Naive thymus-derived CD4-positive, alpha-beta T cell (primary cell): Measurements from ENCODE around the gene GDPD3. TPM values are rescaled to one million over a fixed set of nuclear protein-coding genes. Genes with fewer than 3 reads are reported as not detected.

ENCODE experiments used
- ATAC-seq: fragments of 150-1000 bp; cut with Tn5 transposase; 2 replicates; pipeline ENCODE4 v1.10.0; 2021; ENCODE audit warnings: mild to moderate bottlenecking, moderate library complexity
- CTCF ChIA-PET: fragments of 350-600 bp; sonication (Branson Sonifier 250); formaldehyde crosslinking; loops from one replicate; lab custom pipeline; 2021; ENCODE audit warnings: antibody characterized with exemption; lab: Charles Lee
- POLR2A ChIA-PET: fragments of 350-600 bp; sonication (Branson Sonifier 250); formaldehyde crosslinking; loops from one replicate; lab custom pipeline; 2021; ENCODE audit warnings: antibody characterized with exemption, inconsistent platforms; lab: Charles Lee
- DNase-seq, 9 donors: peaks; one replicate each; pipeline versions ENCODE4 v3.0.0 to v3.0.0-alpha.2; 2020 to 2022; ENCODE audit warnings: mixed read lengths in 1 of 9
- H3K27ac ChIP-seq: one replicate; pipeline ENCODE4 v1.7.0; 2013; ENCODE audit warnings: mild to moderate bottlenecking, low read depth, low read length, moderate library complexity
- H3K27me3 ChIP-seq, 2 donors: one replicate each; pipeline ENCODE4 v1.7.0; 2013; ENCODE audit warnings: low read length in 2 of 2, mild to moderate bottlenecking in 2 of 2, moderate library complexity in 2 of 2; ENCODE audit not compliant: control insufficient read depth in 2 of 2, insufficient read depth in 2 of 2
- H3K36me3 ChIP-seq, 3 experiments: 1 replicate in 2 of 3; 2 replicates in 1 of 3; pipeline ENCODE4 v1.7.0; 2013; ENCODE audit warnings: low read length in 3 of 3, mild to moderate bottlenecking in 3 of 3, moderate library complexity in 1 of 3; ENCODE audit not compliant: insufficient read depth in 3 of 3, control insufficient read depth in 2 of 3
- H3K4me1 ChIP-seq, 2 donors: one replicate each; pipeline ENCODE4 v1.7.0; 2013; ENCODE audit warnings: low read length in 2 of 2, mild to moderate bottlenecking in 2 of 2, moderate library complexity in 1 of 2; ENCODE audit not compliant: control insufficient read depth in 2 of 2, insufficient read depth in 2 of 2
- H3K4me3 ChIP-seq: 2 replicates; pipeline ENCODE4 v1.7.0; 2013; ENCODE audit warnings: mild to moderate bottlenecking, low read length
- H3K9me3 ChIP-seq, 3 experiments: 1 replicate in 2 of 3; 2 replicates in 1 of 3; pipeline ENCODE4 v1.7.0; 2013; ENCODE audit warnings: low read length in 3 of 3; ENCODE audit not compliant: control insufficient read depth in 2 of 3
- H3K27ac Mint-ChIP-seq, 9 donors: one replicate each; pipeline ENCODE4 v1.8.0; 2020 to 2022; ENCODE audit warnings: mixed read lengths in 9 of 9, mild to moderate bottlenecking in 8 of 9, moderate library complexity in 5 of 9, inconsistent platforms in 2 of 9
- H3K27me3 Mint-ChIP-seq, 5 donors: one replicate each; pipeline ENCODE4 v1.8.0; 2021 to 2022; ENCODE audit warnings: mixed read lengths in 5 of 5, mild to moderate bottlenecking in 1 of 5
- H3K36me3 Mint-ChIP-seq, 5 donors: one replicate each; pipeline ENCODE4 v1.8.0; 2020 to 2022; ENCODE audit warnings: mixed read lengths in 5 of 5, mild to moderate bottlenecking in 3 of 5, inconsistent platforms in 1 of 5
- H3K4me1 Mint-ChIP-seq, 7 donors: one replicate each; pipeline ENCODE4 v1.8.0; 2020 to 2022; ENCODE audit warnings: mixed read lengths in 7 of 7, mild to moderate bottlenecking in 3 of 7, inconsistent platforms in 1 of 7
- H3K4me3 Mint-ChIP-seq, 10 donors: one replicate each; pipeline ENCODE4 v1.8.0; 2020 to 2022; ENCODE audit warnings: mild to moderate bottlenecking in 10 of 10, mixed read lengths in 10 of 10, moderate library complexity in 6 of 10, inconsistent platforms in 2 of 10
- H3K9me3 Mint-ChIP-seq, 11 donors: one replicate each; pipeline ENCODE4 v1.8.0; 2020 to 2022; ENCODE audit warnings: mixed read lengths in 11 of 11, mild to moderate bottlenecking in 4 of 11, inconsistent platforms in 1 of 11, moderate library complexity in 1 of 11
- intact Hi-C, 2 donors: fragments of 100-400 bp; cut with micrococcal nuclease; formaldehyde crosslinking; loops; one replicate each; pipeline ENCODE4 v1.15.1; 2023
- polyA plus RNA-seq, 2 donors: library from polyadenylated mRNA; unstranded; fragments of 300-500 nt; fragmentation: Illumina TruSeq; gene quantifications; one replicate each; pipeline ENCODE4 v1.2.3, GENCODE V29; 2021
- total RNA-seq, 6 experiments: library from RNA in 5 of 6; stranded (reverse) in 5 of 6; gene quantifications; 1 replicate in 5 of 6; 2 replicates in 1 of 6; pipeline ENCODE4 v1.2.3 and lab custom pipeline; 2021 to 2026

Gene GDPD3
- total and polyA plus RNA-seq, 7 experiments from 2014 or later, result 7.9 to 39.3 (median 12.3) TPM; not detected in 2

DNA sequence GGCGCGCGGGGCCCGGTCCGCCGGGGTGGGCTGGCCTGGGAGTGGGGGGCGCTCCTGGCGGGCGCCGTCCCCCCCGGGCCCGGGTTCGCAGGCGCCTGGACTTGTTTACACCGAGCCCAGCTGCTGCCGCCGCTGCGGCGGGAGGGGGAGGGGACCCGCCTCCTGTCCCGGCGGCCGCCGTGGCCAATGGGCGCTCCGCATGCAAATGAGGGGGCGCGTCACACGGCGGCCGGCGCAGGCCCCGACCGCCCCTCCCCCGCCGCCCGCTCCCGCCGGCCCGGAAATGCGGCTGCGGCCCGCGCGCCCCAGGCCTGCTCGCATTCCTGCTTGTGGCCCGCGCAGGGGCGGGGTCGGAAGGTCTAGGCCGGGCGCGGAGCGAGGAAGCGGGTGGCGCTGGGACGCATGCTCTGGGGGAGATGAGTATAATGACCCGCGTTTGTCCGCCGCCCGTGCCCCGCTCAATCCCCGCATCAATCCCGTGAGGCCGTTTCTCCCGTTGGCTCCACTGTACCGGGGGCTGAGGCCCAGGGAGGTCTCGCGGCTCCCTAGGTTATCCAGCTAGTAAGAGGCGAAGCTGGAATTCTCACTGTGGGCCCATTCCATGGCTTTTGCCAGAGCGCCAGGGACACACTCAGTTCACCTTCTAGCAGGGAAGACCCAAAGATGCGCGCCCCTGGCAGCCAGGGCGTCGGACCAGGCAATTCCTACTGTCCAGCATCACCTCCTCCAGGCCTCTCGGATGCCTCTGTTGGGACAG is 17.1 kb downstream of the GDPD3 start, which contains the start of gene YPEL3:
YPEL3 (minus strand) TSS at position 109 of the 757 bp plus-strand sequence. CDS start 731 bp downstream, outside the sequence.
- Mint-ChIP-seq H3K9me3 (peaks cover 0 to 43% (median 23%) of the 10 kb centered on the region in 11 donors), H3K27ac (peak within 1 kb of the TSS; percentile 90 to 96 (median 94)), H3K4me3 (peak within 1 kb of the TSS; percentile 80 to 96 (median 90)), H3K4me1 (peaks cover 27 to 46% (median 37%) of the 10 kb centered on the region in 7 donors), H3K27me3 (no peaks in the 10 kb centered on the region), H3K36me3 (peaks cover 8 to 43% (median 32%) of the 10 kb centered on the region in 5 donors)
- POLR2A ChIA-PET, result interaction anchor here (0.9 to 10.4 kb wide), 7 partner anchors 10 to 322 kb away, joined by 3 to 216 read pairs (median 8); partner anchors contain the start of genes ALDOA, CORO1A and PPP4C
- H3K4me3 ChIP-seq, result peak within 1 kb of the TSS; percentile 76
- H3K27me3 ChIP-seq, result no peaks in the 10 kb centered on the region
- peak within 1 kb of the TSS; percentile 78 for H3K27ac ChIP-seq
- peak; percentile 79 to 92 (median 88) for DNase-seq
- intact Hi-C loops, result loop anchor here (1.0 to 10.0 kb wide), 10 partner anchors 21 to 599 kb away; partner anchors contain the start of genes MAPK3 (in 2 of the 2), ALDOA (in 1 of the 2), CORO1A (in 1 of the 2) and FBRS (in 1 of the 2)
- peaks cover 4 to 27% (median 5%) of the 10 kb centered on the region in 3 experiments for H3K9me3 ChIP-seq
- peaks cover 30 to 34% of the 10 kb centered on the region in 2 donors for H3K4me1 ChIP-seq
- ATAC-seq, result peak; percentile 77
- peaks cover 4 to 12% (median 7%) of the 10 kb centered on the region in 3 experiments for H3K36me3 ChIP-seq
- CTCF ChIA-PET, result interaction anchor here (0.6 kb wide), 1 partner anchor 83 kb away, joined by 3 read pairs; no protein-coding TSS in a partner anchor

- Histone ChIP-seq H3K9me3 (peaks cover 4 to 27% (median 5%) of the 10 kb centered on the region in 3 experiments), H3K4me3 (peak overlapping the region; percentile 76), H3K36me3 (peaks cover 4 to 12% (median 7%) of the 10 kb centered on the region in 3 experiments), H3K27me3 (no peaks in the 10 kb centered on the region), H3K27ac (peak overlapping the region; percentile 78), H3K4me1 (peaks cover 34 to 39% of the 10 kb centered on the region in 2 donors)
- POLR2A ChIA-PET, result interaction anchor here (0.9 to 10.4 kb wide), 10 partner anchors 11 to 323 kb away, joined by 3 to 216 read pairs (median 6); partner anchors contain the start of genes ALDOA, CORO1A and PPP4C
- Mint-ChIP-seq H3K27me3 (no peaks in the 10 kb centered on the region), H3K27ac (peak overlapping the region; percentile 89 to 96 (median 92)), H3K4me3 (peak overlapping the region; percentile 80 to 96 (median 90)), H3K9me3 (peaks cover 0 to 40% (median 23%) of the 10 kb centered on the region in 11 donors), H3K4me1 (peaks cover 27 to 49% (median 41%) of the 10 kb centered on the region in 7 donors), H3K36me3 (peaks cover 8 to 41% (median 30%) of the 10 kb centered on the region in 5 donors)
- peak in 6 of 9 donors; percentile 17 to 37 (median 34) for DNase-seq
- no peak for ATAC-seq
- intact Hi-C loops, result loop anchor here (1.0 to 10.0 kb wide), 10 partner anchors 20 to 599 kb away; partner anchors contain the start of genes MAPK3 (in 2 of the 2), ALDOA (in 1 of the 2), CORO1A (in 1 of the 2) and FBRS (in 1 of the 2)
- CTCF ChIA-PET, result interaction anchor here (0.8 to 1.0 kb wide), 2 partner anchors 40 to 88 kb away, joined by 3 read pairs; partner anchors contain the start of gene CORO1A
Observed at GRCh38 chr16:30095166-30096078, 17.9 kb downstream of the GDPD3 start.

GRCh38 chr16:30094541-30095165 is 18.7 kb downstream of the GDPD3 start:
- H3K4me1 Mint-ChIP-seq, result peaks cover 27 to 56% (median 48%) of the 10 kb centered on the region in 7 donors

DNA sequence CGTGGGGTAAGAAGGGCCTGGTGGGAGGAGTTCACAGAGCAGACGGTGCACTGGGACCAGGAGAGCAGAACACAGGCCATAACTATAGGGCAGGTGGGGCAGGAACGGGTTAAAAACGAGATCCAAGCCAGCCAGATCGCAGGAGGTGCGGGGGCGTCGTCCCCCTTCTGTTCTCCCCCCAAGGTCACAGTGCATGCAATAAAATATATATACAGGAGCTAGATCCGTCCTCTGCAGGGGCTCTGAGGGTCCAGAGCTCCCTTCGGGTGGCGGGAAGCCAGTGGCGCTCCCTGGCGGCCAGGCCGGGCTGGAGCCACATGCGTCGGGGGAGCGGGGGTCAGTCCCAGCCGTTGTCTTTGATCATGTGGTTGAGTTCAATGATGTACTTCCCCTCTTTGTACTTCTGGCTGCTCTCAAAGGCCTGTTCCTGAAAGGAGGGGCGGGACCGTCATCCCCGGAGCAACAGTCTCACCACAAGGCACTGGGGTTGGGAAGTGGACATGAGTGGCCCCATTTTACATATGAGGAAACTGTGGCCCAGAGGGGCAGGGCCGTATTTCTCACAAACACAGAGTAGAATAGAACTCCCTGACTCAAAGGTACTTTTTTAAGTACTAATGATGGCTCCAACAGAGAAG is 20.8 kb downstream of the GDPD3 start:
- Histone ChIP-seq H3K36me3 (peaks cover 4 to 12% (median 7%) of the 10 kb centered on the region in 3 experiments), H3K27me3 (no peaks in the 10 kb centered on the region)

More at GRCh38 chr16:30094541-30095165, 18.7 kb downstream of the GDPD3 start:
- intact Hi-C loops, result loop anchor here (5.0 to 10.0 kb wide), 6 partner anchors 42 to 600 kb away; partner anchors contain the start of genes FBRS (in 1 of the 2), MYL11 (in 1 of the 2), PRR14 (in 1 of the 2) and SRCAP (in 1 of the 2)
- ChIA-PET CTCF (interaction anchor here (0.7 to 1.0 kb wide), 3 partner anchors 39 to 490 kb away, joined by 3 read pairs; partner anchors contain the start of gene CORO1A), POLR2A (interaction anchor here (0.6 to 10.4 kb wide), 10 partner anchors 11 to 91 kb away, joined by 3 to 216 read pairs (median 6); partner anchors contain the start of genes ALDOA, CORO1A and PPP4C)
- peak overlapping the region; percentile 89 to 96 (median 92) for H3K27ac Mint-ChIP-seq
- no peak for ATAC-seq
- H3K4me3 Mint-ChIP-seq, result peak overlapping the region; percentile 80 to 96 (median 90)
- H3K36me3 ChIP-seq, result peaks cover 4 to 12% (median 7%) of the 10 kb centered on the region in 3 experiments
- peaks cover 4 to 27% (median 5%) of the 10 kb centered on the region in 3 experiments for H3K9me3 ChIP-seq
- H3K27me3 Mint-ChIP-seq, result no peaks in the 10 kb centered on the region
- H3K9me3 Mint-ChIP-seq, result peaks cover 0 to 32% (median 23%) of the 10 kb centered on the region in 11 donors
- H3K4me1 ChIP-seq, result peaks cover 34 to 46% of the 10 kb centered on the region in 2 donors
- no peak for DNase-seq
- peak overlapping the region; percentile 76 for H3K4me3 ChIP-seq
- peaks cover 8 to 41% (median 30%) of the 10 kb centered on the region in 5 donors for H3K36me3 Mint-ChIP-seq
- no peaks in the 10 kb centered on the region for H3K27me3 ChIP-seq
- H3K27ac ChIP-seq, result peak overlapping the region; percentile 78

More for the DNA sequence above, 20.8 kb downstream of the GDPD3 start:
- peak overlapping the region; percentile 87 to 96 (median 93) for H3K4me3 Mint-ChIP-seq
- peaks cover 0 to 12% (median 5%) of the 10 kb centered on the region in 3 experiments for H3K9me3 ChIP-seq
- H3K27ac Mint-ChIP-seq, result peak overlapping the region; percentile 92 to 97 (median 95)
- H3K4me1 ChIP-seq, result peaks cover 34 to 47% of the 10 kb centered on the region in 2 donors
- peaks cover 40 to 67% (median 55%) of the 10 kb centered on the region in 7 donors for H3K4me1 Mint-ChIP-seq
- intact Hi-C loops, result loop anchor here (1.0 to 10.0 kb wide), 10 partner anchors 16 to 602 kb away; partner anchors contain the start of genes ALDOA (in 2 of the 2), FBRS (in 1 of the 2), MAPK3 (in 1 of the 2) and MYL11 (in 1 of the 2)
- ChIA-PET CTCF (interaction anchor here (0.6 to 3.9 kb wide), 17 partner anchors 11 to 1080 kb away, joined by 3 to 18 read pairs (median 3); partner anchors contain the start of genes ALDOA and PPP4C), POLR2A (interaction anchor here (0.6 to 10.4 kb wide), 14 partner anchors 18 to 379 kb away, joined by 3 to 216 read pairs (median 8); partner anchors contain the start of genes ALDOA, CORO1A, ITGAL and MAPK3)
- H3K36me3 Mint-ChIP-seq, result peaks cover 4 to 30% (median 20%) of the 10 kb centered on the region in 5 donors
- H3K27ac ChIP-seq, result peak overlapping the region; percentile 77
- peak overlapping the region; percentile 60 for H3K4me3 ChIP-seq
- DNase-seq, result peak in 7 of 9 donors; percentile 40 to 81 (median 47)
- H3K27me3 Mint-ChIP-seq, result no peaks in the 10 kb centered on the region
- peaks cover 0 to 13% (median 8%) of the 10 kb centered on the region in 11 donors for H3K9me3 Mint-ChIP-seq
- peak; percentile 62 for ATAC-seq
